IgD-negative memory B cell (primary cell): ENCODE measurements around the gene SPECC1L. TPM values are rescaled to one million over a fixed set of nuclear protein-coding genes. Genes with fewer than 3 reads are reported as not detected.

ENCODE experiments used
- H3K27ac Mint-ChIP-seq, 3 donors: one replicate each; pipeline ENCODE4 v1.8.0; 2020 to 2022; ENCODE audit warnings: mild to moderate bottlenecking in 3 of 3, mixed read lengths in 3 of 3, moderate library complexity in 1 of 3
- H3K27me3 Mint-ChIP-seq: one replicate; pipeline ENCODE4 v1.8.0; 2021; ENCODE audit warnings: mixed read lengths
- H3K36me3 Mint-ChIP-seq: one replicate; pipeline ENCODE4 v1.8.0; 2020; ENCODE audit warnings: mild to moderate bottlenecking, mixed read lengths
- H3K4me1 Mint-ChIP-seq, 3 donors: one replicate each; pipeline ENCODE4 v1.8.0; 2020 to 2022; ENCODE audit warnings: mixed read lengths in 3 of 3, mild to moderate bottlenecking in 1 of 3
- H3K4me3 Mint-ChIP-seq, 4 donors: one replicate each; pipeline ENCODE4 v1.8.0; 2020 to 2022; ENCODE audit warnings: mild to moderate bottlenecking in 4 of 4, mixed read lengths in 4 of 4, moderate library complexity in 3 of 4
- H3K9me3 Mint-ChIP-seq, 3 donors: one replicate each; pipeline ENCODE4 v1.8.0; 2020 to 2021; ENCODE audit warnings: mixed read lengths in 3 of 3, mild to moderate bottlenecking in 1 of 3
- polyA plus RNA-seq: library from polyadenylated mRNA; unstranded; fragments of 300-500 nt; fragmentation: Illumina TruSeq; gene quantifications from one replicate; pipeline ENCODE4 v1.2.3, GENCODE V29; 2021

SPECC1L gene
- polyA plus RNA-seq, 1 donor from 2014 or later = 19.3 TPM

GRCh38 chr22:24367841-24368240, 97.2 kb downstream of the SPECC1L start:
- Mint-ChIP-seq H3K27ac (no peak overlapping the region), H3K9me3 (no peaks in the 10 kb centered on the region), H3K36me3 (peaks cover 12% of the 10 kb centered on the region), H3K4me1 (no peaks in the 10 kb centered on the region), H3K4me3 (no peak overlapping the region), H3K27me3 (no peaks in the 10 kb centered on the region)

- no peak overlapping the region for H3K4me3 Mint-ChIP-seq
- no peaks in the 10 kb centered on the region for H3K4me1 Mint-ChIP-seq
- no peaks in the 10 kb centered on the region for H3K27me3 Mint-ChIP-seq
- H3K9me3 Mint-ChIP-seq = no peaks in the 10 kb centered on the region
- H3K36me3 Mint-ChIP-seq = peaks cover 18% of the 10 kb centered on the region
- no peak overlapping the region for H3K27ac Mint-ChIP-seq
Measured at GRCh38 chr22:24370401-24370800, 99.8 kb downstream of the SPECC1L start.

GRCh38 chr22:24376002-24376401, 105.4 kb downstream of the SPECC1L start:
- peak overlapping the region in 1 of 3 donors; percentile 39 for H3K27ac Mint-ChIP-seq
- peaks cover 23% of the 10 kb centered on the region for H3K36me3 Mint-ChIP-seq
- H3K9me3 Mint-ChIP-seq = no peaks in the 10 kb centered on the region
- no peaks in the 10 kb centered on the region for H3K4me1 Mint-ChIP-seq
- H3K27me3 Mint-ChIP-seq = no peaks in the 10 kb centered on the region
- no peak overlapping the region for H3K4me3 Mint-ChIP-seq

- no peaks in the 10 kb centered on the region for H3K4me1 Mint-ChIP-seq
- H3K9me3 Mint-ChIP-seq = no peaks in the 10 kb centered on the region
- no peak overlapping the region for H3K4me3 Mint-ChIP-seq
- no peaks in the 10 kb centered on the region for H3K27me3 Mint-ChIP-seq
- peaks cover 21% of the 10 kb centered on the region for H3K36me3 Mint-ChIP-seq
- H3K27ac Mint-ChIP-seq = no peak overlapping the region
Measured at GRCh38 chr22:24376586-24376985, 106.0 kb downstream of the SPECC1L start.

- peaks cover 12% of the 10 kb centered on the region for H3K36me3 Mint-ChIP-seq
- no peaks in the 10 kb centered on the region for H3K27me3 Mint-ChIP-seq
- no peaks in the 10 kb centered on the region for H3K9me3 Mint-ChIP-seq
- H3K4me3 Mint-ChIP-seq = no peak overlapping the region
- peaks cover 2 to 5% (median 2%) of the 10 kb centered on the region in 3 donors for H3K4me1 Mint-ChIP-seq
- peak overlapping the region in 1 of 3 donors; percentile 54 for H3K27ac Mint-ChIP-seq
Measured at GRCh38 chr22:24379536-24379935, 108.9 kb downstream of the SPECC1L start.

- Mint-ChIP-seq H3K27ac (no peak overlapping the region), H3K36me3 (peaks cover 9% of the 10 kb centered on the region), H3K4me3 (no peak overlapping the region), H3K9me3 (no peaks in the 10 kb centered on the region), H3K27me3 (no peaks in the 10 kb centered on the region), H3K4me1 (peaks cover 2 to 5% (median 2%) of the 10 kb centered on the region in 3 donors)
Measured at GRCh38 chr22:24380220-24380904, 109.7 kb downstream of the SPECC1L start.

- Mint-ChIP-seq H3K27ac (no peak overlapping the region), H3K4me1 (peaks cover 2 to 5% (median 2%) of the 10 kb centered on the region in 3 donors), H3K9me3 (no peaks in the 10 kb centered on the region), H3K4me3 (no peak overlapping the region), H3K36me3 (peaks cover 9% of the 10 kb centered on the region), H3K27me3 (no peaks in the 10 kb centered on the region)
Measured at GRCh38 chr22:24380905-24381230, 110.2 kb downstream of the SPECC1L start.

- H3K4me1 Mint-ChIP-seq = peaks cover 2 to 10% (median 2%) of the 10 kb centered on the region in 3 donors
- H3K4me3 Mint-ChIP-seq = no peak overlapping the region
- no peak overlapping the region for H3K27ac Mint-ChIP-seq
- H3K9me3 Mint-ChIP-seq = no peaks in the 10 kb centered on the region
- H3K27me3 Mint-ChIP-seq = no peaks in the 10 kb centered on the region
- peaks cover 4% of the 10 kb centered on the region for H3K36me3 Mint-ChIP-seq
Measured at GRCh38 chr22:24383061-24383460, 112.4 kb downstream of the SPECC1L start.

GRCh38 chr22:24384131-24384530, 113.5 kb downstream of the SPECC1L start:
- Mint-ChIP-seq H3K27ac (peak overlapping the region in 1 of 3 donors; percentile 63), H3K4me3 (no peak overlapping the region), H3K36me3 (peaks cover 4% of the 10 kb centered on the region)

GRCh38 chr22:24386937-24387471, 116.4 kb downstream of the SPECC1L start:
- H3K27ac Mint-ChIP-seq = no peak overlapping the region

More at GRCh38 chr22:24384131-24384530, 113.5 kb downstream of the SPECC1L start:
- no peaks in the 10 kb centered on the region for H3K27me3 Mint-ChIP-seq
- peaks cover 2 to 10% (median 2%) of the 10 kb centered on the region in 3 donors for H3K4me1 Mint-ChIP-seq
- no peaks in the 10 kb centered on the region for H3K9me3 Mint-ChIP-seq

GRCh38 chr22:24389680-24390079, 119.0 kb downstream of the SPECC1L start:
- no peaks in the 10 kb centered on the region for H3K36me3 Mint-ChIP-seq
- H3K4me3 Mint-ChIP-seq = no peak overlapping the region
- H3K4me1 Mint-ChIP-seq = peaks cover 3 to 14% (median 3%) of the 10 kb centered on the region in 3 donors
- H3K27me3 Mint-ChIP-seq = no peaks in the 10 kb centered on the region
- no peaks in the 10 kb centered on the region for H3K9me3 Mint-ChIP-seq
- peak overlapping the region in 1 of 3 donors; percentile 52 for H3K27ac Mint-ChIP-seq

More at GRCh38 chr22:24386937-24387471, 116.4 kb downstream of the SPECC1L start:
- H3K36me3 Mint-ChIP-seq = peaks cover 2% of the 10 kb centered on the region
- H3K4me3 Mint-ChIP-seq = no peak overlapping the region
- no peaks in the 10 kb centered on the region for H3K27me3 Mint-ChIP-seq
- H3K9me3 Mint-ChIP-seq = no peaks in the 10 kb centered on the region
- peaks cover 5 to 19% (median 5%) of the 10 kb centered on the region in 3 donors for H3K4me1 Mint-ChIP-seq

- Mint-ChIP-seq H3K27me3 (no peaks in the 10 kb centered on the region), H3K4me3 (no peak overlapping the region), H3K36me3 (no peaks in the 10 kb centered on the region), H3K27ac (peak overlapping the region in 2 of 3 donors; percentile 52 to 73), H3K9me3 (no peaks in the 10 kb centered on the region), H3K4me1 (peaks cover 3 to 16% (median 3%) of the 10 kb centered on the region in 3 donors)
Measured at GRCh38 chr22:24390156-24390555, 119.5 kb downstream of the SPECC1L start.

GRCh38 chr22:24390576-24390975, 119.9 kb downstream of the SPECC1L start:
- Mint-ChIP-seq H3K4me1 (peaks cover 3 to 18% (median 5%) of the 10 kb centered on the region in 3 donors), H3K4me3 (no peak overlapping the region), H3K27ac (no peak overlapping the region), H3K36me3 (peaks cover 2% of the 10 kb centered on the region), H3K9me3 (no peaks in the 10 kb centered on the region), H3K27me3 (no peaks in the 10 kb centered on the region)

- Mint-ChIP-seq H3K9me3 (no peaks in the 10 kb centered on the region), H3K4me3 (no peak overlapping the region), H3K27me3 (no peaks in the 10 kb centered on the region), H3K27ac (no peak overlapping the region), H3K36me3 (peaks cover 5% of the 10 kb centered on the region), H3K4me1 (peaks cover 3 to 18% (median 5%) of the 10 kb centered on the region in 3 donors)
Measured at GRCh38 chr22:24391836-24392217, 121.2 kb downstream of the SPECC1L start.

- H3K9me3 Mint-ChIP-seq = no peaks in the 10 kb centered on the region
- H3K4me1 Mint-ChIP-seq = peaks cover 6 to 13% (median 8%) of the 10 kb centered on the region in 3 donors
- no peaks in the 10 kb centered on the region for H3K27me3 Mint-ChIP-seq
- H3K27ac Mint-ChIP-seq = peak overlapping the region in 1 of 3 donors; percentile 64
- peaks cover 5% of the 10 kb centered on the region for H3K36me3 Mint-ChIP-seq
- no peak overlapping the region for H3K4me3 Mint-ChIP-seq
Measured at GRCh38 chr22:24392218-24392931, 121.7 kb downstream of the SPECC1L start.
